ENCODE data around the gene CDCA7L. TPM values are rescaled to one million over a fixed set of nuclear protein-coding genes. Genes with fewer than 3 reads are reported as not detected.

Gene CDCA7L
- polyA plus RNA-seq, 1 of the 3 experiments (the other 2 are of a cell fraction): 18.4 TPM

- Histone ChIP-seq H3K36me3 (replicated peaks in 1 of 2; ENCODE audit: control insufficient read depth in 1 of 2, insufficient read depth in 2 of 2, low read length in 1 of 2) (no peaks in the 10 kb centered on the region), H3K9me2 (no peaks in the 10 kb centered on the region), H3K27ac (ENCODE audit: low read depth in 2 of 2, low read length in 1 of 2) (no peak overlapping the region), H3F3A (replicated peaks; ENCODE audit: insufficient read depth) (no peaks in the 10 kb centered on the region), H2AFZ (ENCODE audit: low read depth) (no peak overlapping the region), H3K4me3 (ENCODE audit: low read depth in 2 of 2, low read length in 1 of 2) (no peak overlapping the region), H3K9me3 (no peaks in the 10 kb centered on the region), H3K79me2 (ENCODE audit: insufficient read depth) (no peaks in the 10 kb centered on the region), H3K27me3 (ENCODE audit: insufficient read depth) (no peaks in the 10 kb centered on the region), H3K9ac (no peak overlapping the region), H3K4me1 (ENCODE audit: control insufficient read depth in 1 of 2, insufficient read depth in 2 of 2, low read depth in 1 of 2, low read length in 1 of 2) (no peaks in the 10 kb centered on the region), H3K4me2 (no peak overlapping the region), H4K20me1 (ENCODE audit: insufficient read depth) (no peaks in the 10 kb centered on the region)
- POLR2A ChIA-PET: no interaction called here
- no peak for DNase-seq
- CTCF ChIA-PET: interaction anchor here (1.6 kb wide), 1 partner anchor 20 kb away, joined by 4 read pairs; no protein-coding TSS in a partner anchor
- TF ChIP-seq MXI1 (IDR thresholded peaks at IDR 0.05; ENCODE audit: low read depth, low read length) (no peak), CHD2 (IDR thresholded peaks at IDR 0.05; ENCODE audit: low read length, partially characterized antibody) (no peak), POLR2AphosphoS5 (IDR thresholded peaks at IDR 0.05; ENCODE audit: low read depth, low read length) (no peak), SMC3 (IDR thresholded peaks at IDR 0.05; ENCODE audit: low read depth, low read length) (no peak), YY1 (IDR thresholded peaks at IDR 0.05; ENCODE audit: low read depth) (no peak), EZH2phosphoT487 (IDR thresholded peaks at IDR 0.05; ENCODE audit: borderline replicate concordance, low read depth) (no peak), GATA2 (CRISPR knock-in tag; IDR thresholded peaks at IDR 0.05) (no peak), ELF1 (IDR thresholded peaks at IDR 0.05) (no peak), JUND (IDR thresholded peaks at IDR 0.05) (no peak), EP300 (IDR thresholded peaks at IDR 0.05; ENCODE audit: borderline replicate concordance in 1 of 2, low read depth in 1 of 2, low read length in 1 of 2) (no peak), SIN3A (IDR thresholded peaks at IDR 0.05; ENCODE audit: borderline replicate concordance, low read depth, low read length) (no peak)
- TF ChIP-seq, protein P1, sequence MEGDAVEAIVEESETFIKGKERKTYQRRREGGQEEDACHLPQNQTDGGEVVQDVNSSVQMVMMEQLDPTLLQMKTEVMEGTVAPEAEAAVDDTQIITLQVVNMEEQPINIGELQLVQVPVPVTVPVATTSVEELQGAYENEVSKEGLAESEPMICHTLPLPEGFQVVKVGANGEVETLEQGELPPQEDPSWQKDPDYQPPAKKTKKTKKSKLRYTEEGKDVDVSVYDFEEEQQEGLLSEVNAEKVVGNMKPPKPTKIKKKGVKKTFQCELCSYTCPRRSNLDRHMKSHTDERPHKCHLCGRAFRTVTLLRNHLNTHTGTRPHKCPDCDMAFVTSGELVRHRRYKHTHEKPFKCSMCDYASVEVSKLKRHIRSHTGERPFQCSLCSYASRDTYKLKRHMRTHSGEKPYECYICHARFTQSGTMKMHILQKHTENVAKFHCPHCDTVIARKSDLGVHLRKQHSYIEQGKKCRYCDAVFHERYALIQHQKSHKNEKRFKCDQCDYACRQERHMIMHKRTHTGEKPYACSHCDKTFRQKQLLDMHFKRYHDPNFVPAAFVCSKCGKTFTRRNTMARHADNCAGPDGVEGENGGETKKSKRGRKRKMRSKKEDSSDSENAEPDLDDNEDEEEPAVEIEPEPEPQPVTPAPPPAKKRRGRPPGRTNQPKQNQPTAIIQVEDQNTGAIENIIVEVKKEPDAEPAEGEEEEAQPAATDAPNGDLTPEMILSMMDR (IDR thresholded peaks at IDR 0.05): no peak
- 18% methylated on average over 1 of the region's 1 CpG for WGBS (ENCODE audit: low lambda C conversion rate)
Observed at GRCh38 chr7:21966271-21966670, 20.6 kb upstream of the CDCA7L start.

DNA sequence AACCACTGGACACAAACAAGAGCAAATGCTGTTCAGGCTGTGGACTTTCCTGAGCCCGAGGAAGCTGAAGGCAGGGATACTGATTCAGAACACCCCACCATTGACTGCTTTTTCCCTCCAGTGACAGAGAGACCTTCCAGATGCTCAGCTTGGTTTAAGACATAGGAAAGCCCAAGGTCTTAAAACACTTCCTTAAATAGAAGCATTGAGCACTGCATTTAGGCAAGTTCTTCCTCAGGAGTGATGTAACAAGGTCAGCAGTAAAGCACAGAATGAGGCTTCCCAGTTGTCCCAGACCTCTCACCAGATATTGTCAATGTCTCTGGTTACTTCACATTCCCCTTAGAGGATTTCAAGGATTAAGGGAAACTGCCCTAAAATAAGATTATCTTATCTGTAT is 19.6 kb upstream of the CDCA7L start:
- no peaks in the 10 kb centered on the region for H3K27me3 ChIP-seq (ENCODE audit: insufficient read depth)
- no peak overlapping the region for H2AFZ ChIP-seq (ENCODE audit: low read depth)
- H3K36me3 ChIP-seq (replicated peaks in 1 of 2; ENCODE audit: control insufficient read depth in 1 of 2, insufficient read depth in 2 of 2, low read length in 1 of 2): no peaks in the 10 kb centered on the region
- no peaks in the 10 kb centered on the region for H3K4me1 ChIP-seq (ENCODE audit: control insufficient read depth in 1 of 2, insufficient read depth in 2 of 2, low read depth in 1 of 2, low read length in 1 of 2)
- H3K27ac ChIP-seq (ENCODE audit: low read depth in 2 of 2, low read length in 1 of 2): no peak overlapping the region
- H3F3A ChIP-seq (replicated peaks; ENCODE audit: insufficient read depth): no peaks in the 10 kb centered on the region
- 12% methylated on average over 1 of the region's 1 CpG for WGBS (ENCODE audit: low lambda C conversion rate)
- no peak for DNase-seq
- no peaks in the 10 kb centered on the region for H3K79me2 ChIP-seq (ENCODE audit: insufficient read depth)
- H3K9me3 ChIP-seq: no peaks in the 10 kb centered on the region
- TF ChIP-seq, protein P2, sequence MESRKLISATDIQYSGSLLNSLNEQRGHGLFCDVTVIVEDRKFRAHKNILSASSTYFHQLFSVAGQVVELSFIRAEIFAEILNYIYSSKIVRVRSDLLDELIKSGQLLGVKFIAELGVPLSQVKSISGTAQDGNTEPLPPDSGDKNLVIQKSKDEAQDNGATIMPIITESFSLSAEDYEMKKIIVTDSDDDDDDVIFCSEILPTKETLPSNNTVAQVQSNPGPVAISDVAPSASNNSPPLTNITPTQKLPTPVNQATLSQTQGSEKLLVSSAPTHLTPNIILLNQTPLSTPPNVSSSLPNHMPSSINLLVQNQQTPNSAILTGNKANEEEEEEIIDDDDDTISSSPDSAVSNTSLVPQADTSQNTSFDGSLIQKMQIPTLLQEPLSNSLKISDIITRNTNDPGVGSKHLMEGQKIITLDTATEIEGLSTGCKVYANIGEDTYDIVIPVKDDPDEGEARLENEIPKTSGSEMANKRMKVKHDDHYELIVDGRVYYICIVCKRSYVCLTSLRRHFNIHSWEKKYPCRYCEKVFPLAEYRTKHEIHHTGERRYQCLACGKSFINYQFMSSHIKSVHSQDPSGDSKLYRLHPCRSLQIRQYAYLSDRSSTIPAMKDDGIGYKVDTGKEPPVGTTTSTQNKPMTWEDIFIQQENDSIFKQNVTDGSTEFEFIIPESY (IDR thresholded peaks at IDR 0.05; ENCODE audit: borderline replicate concordance, low read depth): no peak
- H3K4me3 ChIP-seq (ENCODE audit: low read depth in 2 of 2, low read length in 1 of 2): no peak overlapping the region
- no peak overlapping the region for H3K9ac ChIP-seq
- no peaks in the 10 kb centered on the region for H4K20me1 ChIP-seq (ENCODE audit: insufficient read depth)
- no peak overlapping the region for H3K4me2 ChIP-seq
- H3K9me2 ChIP-seq: no peaks in the 10 kb centered on the region
- CTCF ChIA-PET: interaction anchor here (0.6 to 1.6 kb wide), 3 partner anchors 10 to 1978 kb away, joined by 3 to 4 read pairs (median 4); no protein-coding TSS in a partner anchor
- POLR2A ChIA-PET: no interaction called here
